ENCODE data around the gene NUPR1.
"Not testable (repeated sequence)": the region's sequence is repeated elsewhere in the genome, so short reads cannot be mapped to it uniquely, and the experiment has no call there.

NUPR1 gene

DNA sequence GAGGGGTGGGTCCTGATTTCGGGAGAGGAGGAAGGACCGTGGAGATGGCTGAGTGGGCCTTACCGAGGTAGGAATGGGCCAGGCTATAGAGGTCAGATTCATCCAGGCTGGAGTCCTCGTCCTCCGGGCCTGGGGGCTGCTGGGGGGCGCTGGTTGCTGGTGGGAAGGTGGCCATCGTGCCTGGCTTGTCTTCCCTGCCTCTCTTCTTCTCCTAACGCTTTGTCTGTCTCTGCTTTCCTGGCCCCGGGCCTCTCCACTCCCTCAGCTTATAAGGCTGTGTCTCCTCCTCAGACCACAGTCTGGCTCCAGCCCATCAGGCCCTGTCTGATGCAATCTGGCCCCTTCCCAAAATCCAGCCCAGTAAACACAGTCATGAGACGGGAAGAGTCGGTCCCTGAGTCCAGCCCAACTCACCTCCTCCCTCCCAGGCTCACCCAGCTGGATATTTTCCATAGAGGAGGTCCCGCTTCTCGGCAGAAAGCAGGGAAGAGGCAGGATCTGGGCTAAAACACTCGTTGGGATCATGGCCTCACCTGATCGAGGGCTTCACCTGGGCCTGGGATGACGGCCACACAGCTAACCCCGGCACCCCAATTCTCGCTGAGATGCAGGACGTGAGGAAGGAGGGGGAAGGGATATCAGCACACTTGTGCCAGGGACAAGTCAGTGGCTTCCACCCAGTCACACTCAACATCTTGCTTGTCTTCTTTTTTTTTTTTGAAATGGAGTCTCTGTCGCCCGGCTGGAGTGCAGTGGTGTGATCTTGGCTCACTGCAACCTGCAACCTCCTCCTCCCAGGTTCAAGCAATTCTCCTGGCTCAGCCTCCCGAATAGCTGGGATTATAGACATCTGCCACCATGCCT lies at the start of gene NUPR1:
NUPR1 (minus strand) TSS at position 242 of the 864 bp plus-strand sequence; CDS start at position 175, 67 bp downstream.
- DNase-seq, result no peak

GRCh38 chr16:28587386-28587785 lies 48.6 kb upstream of the NUPR1 start:
- DNase-seq, result no peak

DNA sequence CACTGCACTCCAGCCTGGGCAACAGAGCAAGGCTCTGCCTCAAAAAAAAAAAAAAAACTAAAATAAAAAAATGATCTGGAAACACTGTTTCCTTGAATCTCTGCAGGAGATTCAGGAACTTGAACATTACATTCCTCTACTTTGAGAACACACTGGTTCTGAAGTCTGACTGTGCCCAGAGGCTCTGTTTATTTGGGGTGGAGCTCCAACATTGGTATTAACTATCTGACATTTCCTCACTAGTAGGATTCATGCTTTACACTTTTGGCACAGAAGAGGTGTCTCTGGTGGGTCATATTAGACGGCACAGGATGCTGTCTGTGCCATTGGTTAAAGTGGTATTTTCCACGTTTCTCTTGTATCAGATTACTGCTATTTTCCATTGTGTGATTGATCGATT lies 47.7 kb upstream of the NUPR1 start:
- no peak for DNase-seq

DNA sequence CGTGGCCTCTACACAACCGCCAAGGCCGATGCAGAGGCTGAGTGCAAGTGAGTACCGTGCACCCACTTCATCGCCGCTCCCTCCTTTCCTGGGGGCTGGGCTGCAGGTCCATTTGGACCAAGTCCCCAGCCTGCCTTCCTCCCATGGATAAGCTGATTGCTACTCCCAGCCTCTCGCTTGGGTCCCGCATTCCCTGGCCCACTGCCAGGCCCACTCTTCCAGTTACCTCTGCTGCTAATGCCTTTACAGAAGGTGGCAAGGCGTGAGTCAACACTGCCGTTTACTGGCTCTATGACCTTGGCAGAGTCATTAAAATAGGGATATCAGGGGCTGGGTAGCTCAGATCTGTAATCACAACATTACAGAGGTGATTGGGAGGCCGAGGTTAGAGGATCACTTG lies 46.9 kb upstream of the NUPR1 start:
- no peak for DNase-seq

- DNase-seq, result no peak
Measured at GRCh38 chr16:28580726-28581315, 42.0 kb upstream of the NUPR1 start.

DNA sequence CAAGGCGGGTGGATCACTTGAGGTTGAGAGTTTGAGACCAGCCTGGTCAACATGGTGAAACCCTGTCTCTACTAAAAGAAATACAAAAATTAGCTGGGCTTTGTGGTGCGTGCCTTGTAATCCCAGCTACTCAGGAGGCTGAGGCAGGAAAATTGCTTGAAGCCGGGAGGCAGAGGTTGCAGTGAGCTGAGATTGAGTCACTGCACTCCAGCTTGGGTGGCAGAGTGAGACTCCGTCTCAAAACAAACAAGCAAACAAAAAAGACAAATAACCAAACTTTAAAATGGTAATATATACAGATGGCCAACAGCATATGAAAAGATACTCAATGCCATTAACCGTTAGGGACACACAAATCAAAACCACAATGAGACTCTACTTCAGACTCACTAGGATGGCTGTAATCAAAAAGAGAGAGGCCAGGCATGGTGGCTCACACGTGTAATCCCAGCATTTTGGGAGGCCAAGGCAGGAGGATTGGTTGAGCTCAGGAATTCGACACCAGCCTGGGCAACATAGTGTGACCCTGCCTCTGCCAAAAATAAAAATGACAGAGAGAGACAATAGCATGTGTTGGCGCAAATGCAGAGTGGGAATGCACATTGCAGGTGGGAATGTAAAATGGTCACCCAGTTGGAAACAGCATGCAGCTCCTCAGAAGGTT lies 36.8 kb upstream of the NUPR1 start:
- no peak for DNase-seq

- DNase-seq, result no peak
Measured at GRCh38 chr16:28574925-28575324, 36.2 kb upstream of the NUPR1 start.

- DNase-seq, result no peak
Measured at GRCh38 chr16:28573738-28574718, 35.3 kb upstream of the NUPR1 start.

- no peak for DNase-seq
Measured at GRCh38 chr16:28572696-28573510, 34.1 kb upstream of the NUPR1 start.

GRCh38 chr16:28569968-28570752 lies 31.4 kb upstream of the NUPR1 start:
- no peak for DNase-seq

DNA sequence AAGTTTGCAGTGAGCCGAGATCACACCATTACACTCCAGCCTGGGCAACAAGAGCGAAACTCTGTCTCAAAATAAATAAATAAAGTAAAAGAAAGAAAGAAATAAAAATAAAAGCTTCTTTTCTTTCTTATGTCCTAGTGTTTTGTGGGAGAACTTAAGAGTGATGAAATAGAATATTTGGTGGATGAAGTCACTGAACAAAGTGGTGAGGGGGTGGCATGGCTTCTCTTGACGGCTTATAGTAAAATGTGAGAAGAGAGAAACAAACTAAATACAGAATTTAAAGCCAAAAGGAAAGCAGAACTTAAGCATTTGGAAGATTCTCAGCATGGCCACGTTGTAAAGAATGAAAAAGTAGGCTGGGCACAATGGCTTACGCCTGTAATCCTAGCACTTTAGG lies 30.2 kb upstream of the NUPR1 start:
- DNase-seq, result no peak

GRCh38 chr16:28567292-28567691 lies 28.5 kb upstream of the NUPR1 start:
- DNase-seq, result no peak

DNA sequence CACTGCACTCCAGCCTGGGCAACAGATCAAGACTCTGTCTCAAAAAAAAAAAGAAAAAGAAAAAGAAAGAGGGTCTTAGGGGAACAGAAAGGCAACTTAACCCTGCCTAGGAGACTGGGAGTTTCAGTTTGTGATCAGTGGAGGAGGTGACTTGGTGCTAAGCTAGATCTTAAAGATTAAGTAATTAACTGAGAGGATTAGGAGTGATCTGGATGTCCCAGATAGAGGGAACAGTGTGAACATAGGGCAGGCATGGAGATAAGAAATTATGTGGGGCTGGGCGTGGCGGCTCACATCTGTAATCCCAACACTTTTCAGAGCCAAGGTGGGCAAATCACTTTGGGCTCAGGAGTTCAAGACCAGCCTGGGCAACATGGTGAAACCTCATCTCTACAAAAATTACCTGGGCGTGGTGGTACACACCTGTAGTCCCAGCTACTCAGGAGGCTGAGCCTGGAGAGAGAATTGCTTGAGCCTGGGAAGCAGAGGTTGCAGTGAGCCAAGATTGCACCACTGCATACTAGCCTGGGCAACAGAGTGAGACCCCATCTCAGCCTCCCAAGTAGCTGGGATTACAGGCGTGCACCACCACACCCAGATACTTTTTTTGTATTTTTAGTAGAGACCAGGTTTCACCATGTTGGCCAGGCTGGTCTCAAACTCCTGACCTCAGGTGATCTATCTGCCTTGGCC lies 27.6 kb upstream of the NUPR1 start:
- not testable (repeated sequence) for DNase-seq

- no peak for DNase-seq
Measured at GRCh38 chr16:28563218-28563617, 24.4 kb upstream of the NUPR1 start.

DNA sequence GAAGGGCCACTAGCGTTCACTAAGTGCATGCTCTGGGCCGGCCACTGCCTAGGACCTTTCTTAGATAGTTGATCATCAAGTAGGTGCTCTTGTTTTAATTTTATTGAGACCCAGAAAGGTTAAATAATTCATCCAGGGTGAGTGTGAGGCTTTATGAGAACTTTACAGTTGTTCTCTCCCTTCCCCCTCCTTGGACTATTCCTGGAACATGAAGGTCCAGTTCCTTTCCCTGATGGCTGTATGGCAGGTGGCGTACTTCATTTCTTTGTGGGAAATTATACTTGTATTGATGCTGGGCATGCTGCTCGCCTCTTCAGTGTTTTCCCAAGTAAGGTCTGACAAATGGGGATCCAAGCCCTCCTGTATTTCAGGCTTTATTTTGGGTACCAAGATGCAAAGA lies 23.4 kb upstream of the NUPR1 start:
- no peak for DNase-seq

GRCh38 chr16:28561557-28562187 lies 22.9 kb upstream of the NUPR1 start:
- no peak for DNase-seq

GRCh38 chr16:28558456-28558855 lies 19.7 kb upstream of the NUPR1 start:
- DNase-seq, result no peak

DNA sequence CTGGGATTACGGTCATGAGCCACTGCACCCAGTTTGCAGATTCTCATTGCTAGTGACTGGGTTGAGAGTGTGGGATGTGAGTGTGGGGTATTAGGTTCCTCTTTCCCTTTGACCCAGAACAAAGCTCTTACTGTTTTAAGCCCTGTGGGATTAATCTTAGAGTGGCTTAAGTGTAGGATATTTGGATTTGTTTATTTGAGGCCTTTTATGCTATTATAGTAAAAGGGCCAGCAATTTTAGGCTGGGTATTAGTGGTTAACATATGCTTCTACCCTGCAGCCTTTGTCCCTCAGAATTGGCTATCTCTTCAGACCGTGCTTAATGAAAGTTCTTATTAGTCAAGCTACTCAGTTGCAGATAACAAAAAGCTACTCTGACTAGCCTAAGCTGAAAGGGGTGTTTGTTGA lies 18.1 kb upstream of the NUPR1 start:
- DNase-seq, result no peak

DNA sequence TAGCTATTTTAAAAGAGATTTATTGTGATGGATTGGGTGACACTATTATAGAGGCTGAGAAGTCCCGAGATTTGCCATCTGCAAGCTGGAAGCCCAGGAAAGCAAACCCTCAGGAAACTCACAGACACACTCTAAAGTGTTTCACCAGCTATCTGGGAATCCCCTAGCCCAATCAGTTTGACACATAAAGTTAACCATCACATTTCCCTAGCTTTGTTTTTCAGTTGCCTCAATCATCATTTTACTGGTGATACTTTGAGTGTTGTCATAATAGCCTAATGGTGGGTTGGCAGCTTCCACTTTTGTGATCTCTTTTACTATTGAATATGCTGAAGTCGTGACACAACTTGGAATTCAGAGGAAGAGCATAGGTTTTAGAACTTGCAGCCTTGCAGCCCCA lies 16.8 kb upstream of the NUPR1 start:
- DNase-seq, result no peak
